H1 (cell line): Measurements from ENCODE around the gene GRIK2. TPM values are rescaled to one million over a fixed set of nuclear protein-coding genes. Genes with fewer than 3 reads are reported as not detected.

Source experiments
- CTCF ChIA-PET: fragments of 300-600 bp; sonication (Branson Sonifier 250); formaldehyde crosslinking; loops from one replicate; lab custom pipeline; 2021; ENCODE audit not compliant: partially characterized antibody; lab: Charles Lee
- POLR2A ChIA-PET: fragments of 300-600 bp; sonication (Branson Sonifier 250); formaldehyde crosslinking; loops from one replicate; lab custom pipeline; 2021; ENCODE audit warnings: inconsistent platforms; ENCODE audit not compliant: partially characterized antibody; lab: Charles Lee
- DNase-seq, 2 experiments: peaks; one replicate each; pipeline versions ENCODE4 v3.0.0 to v3.0.0-alpha.2; 2010 to 2022; ENCODE audit warnings: low spot score in 2 of 2, low read depth in 1 of 2, mixed read lengths in 1 of 2
- FAIRE-seq: peaks from 2 replicates; lab custom pipeline; 2011; peaks lifted over from hg19 to GRCh38; lab: Jason Lieb, UNC
- H2AFZ ChIP-seq: 2 replicates; pipeline ENCODE4 v1.8.1; 2012; ENCODE audit warnings: low read length, inconsistent platforms
- H2AK5ac ChIP-seq: 2 replicates; pipeline ENCODE4 v1.6.1; 2013; ENCODE audit warnings: low read depth, low read length
- H2BK120ac ChIP-seq: replicated peaks from 2 replicates; pipeline ENCODE3; 2013; ENCODE audit warnings: low read depth, low read length, inconsistent platforms
- H2BK12ac ChIP-seq: 2 replicates; pipeline ENCODE4 v1.6.1; 2013; ENCODE audit warnings: low read depth, low read length
- H2BK15ac ChIP-seq: 2 replicates; pipeline ENCODE4 v1.6.1; 2013; ENCODE audit warnings: low read length
- H2BK20ac ChIP-seq: 2 replicates; pipeline ENCODE4 v1.6.1; 2013; ENCODE audit warnings: low read length
- H2BK5ac ChIP-seq: 2 replicates; pipeline ENCODE4 v1.6.1; 2013; ENCODE audit warnings: low read depth, low read length
- H3K14ac ChIP-seq: 2 replicates; pipeline ENCODE4 v1.6.1; 2013; ENCODE audit warnings: inconsistent platforms; ENCODE audit not compliant: insufficient read length
- H3K18ac ChIP-seq: 2 replicates; pipeline ENCODE4 v1.6.1; 2013; ENCODE audit warnings: low read length; ENCODE audit errors: extremely low read depth
- H3K23ac ChIP-seq: 2 replicates; pipeline ENCODE4 v1.6.1; 2013; ENCODE audit warnings: inconsistent platforms; ENCODE audit not compliant: insufficient read length
- H3K23me2 ChIP-seq: 2 replicates; pipeline ENCODE4 v1.6.1; 2013; ENCODE audit warnings: low read depth, low read length
- H3K27ac ChIP-seq: 2 replicates; pipeline ENCODE4 v1.6.1; 2011; ENCODE audit warnings: low read depth, low read length, inconsistent platforms
- H3K27me3 ChIP-seq, 4 experiments: replicated peaks in 1 of 4; 1 replicate in 1 of 4; 2 replicates in 3 of 4; pipeline versions ENCODE4 v1.6.1 to v1.8.1; 2011 to 2013; ENCODE audit warnings: low read length in 3 of 4, mild to moderate bottlenecking in 3 of 4, inconsistent platforms in 2 of 4, mixed read lengths in 2 of 4, moderate library complexity in 1 of 4; ENCODE audit not compliant: control insufficient read depth in 3 of 4, insufficient read depth in 3 of 4; ENCODE audit errors: extremely low read depth in 1 of 4
- H3K36me3 ChIP-seq, 4 experiments: 2 replicates each; pipeline versions ENCODE4 v1.6.1 to v1.8.1; 2011 to 2013; ENCODE audit warnings: mild to moderate bottlenecking in 4 of 4, low read length in 3 of 4, moderate library complexity in 2 of 4, control low read depth in 1 of 4, inconsistent platforms in 1 of 4; ENCODE audit not compliant: insufficient read depth in 4 of 4, control insufficient read depth in 2 of 4
- H3K4ac ChIP-seq: replicated peaks from 2 replicates; pipeline ENCODE3; 2013; ENCODE audit warnings: low read length, low read depth, mixed read lengths, inconsistent platforms; ENCODE audit not compliant: insufficient read length
- H3K4me1 ChIP-seq, 4 experiments: replicated peaks in 1 of 4; 1 replicate in 1 of 4; 2 replicates in 3 of 4; pipeline versions ENCODE4 v1.6.1 to v1.8.1; 2011 to 2013; ENCODE audit warnings: low read length in 3 of 4, inconsistent platforms in 2 of 4, mixed read lengths in 1 of 4; ENCODE audit not compliant: insufficient read depth in 4 of 4, control insufficient read depth in 3 of 4
- H3K4me2 ChIP-seq, 2 experiments: 2 replicates each; pipeline versions ENCODE4 v1.6.1 to v1.8.1; 2011 to 2013; ENCODE audit warnings: low read depth in 2 of 2, low read length in 2 of 2, control low read depth in 1 of 2, inconsistent platforms in 1 of 2, mild to moderate bottlenecking in 1 of 2; ENCODE audit not compliant: insufficient read depth in 1 of 2
- H3K4me3 ChIP-seq, 4 experiments: fragments of 200-600, 300-600 bp in 1 of 4; sonication (generic), shearing (Covaris generic), sonication (Bioruptor Twin) in 1 of 4; 2 replicates each; pipeline versions ENCODE4 v1.5.1 to v1.8.1; 2011 to 2016; ENCODE audit warnings: low read length in 4 of 4, low read depth in 3 of 4, control low read depth in 2 of 4, inconsistent platforms in 2 of 4, mild to moderate bottlenecking in 2 of 4, mixed read lengths in 1 of 4, moderate library complexity in 1 of 4; ENCODE audit not compliant: insufficient read depth in 2 of 4; ENCODE audit errors: extremely low read depth in 1 of 4
- H3K56ac ChIP-seq: replicated peaks from 2 replicates; pipeline ENCODE3; 2013; ENCODE audit warnings: low read depth, mild to moderate bottlenecking, mixed read lengths, low read length, inconsistent platforms; ENCODE audit not compliant: insufficient read length
- H3K79me1 ChIP-seq: 2 replicates; pipeline ENCODE4 v1.6.1; 2013; ENCODE audit warnings: low read depth, low read length, control low read depth
- H3K79me2 ChIP-seq, 2 experiments: 2 replicates each; pipeline versions ENCODE4 v1.6.1 to v1.8.1; 2012 to 2013; ENCODE audit warnings: low read length in 2 of 2, mild to moderate bottlenecking in 2 of 2, inconsistent platforms in 1 of 2; ENCODE audit not compliant: insufficient read depth in 2 of 2, control insufficient read depth in 1 of 2
- H3K9ac ChIP-seq, 4 experiments: replicated peaks in 1 of 4; 1 replicate in 1 of 4; 2 replicates in 3 of 4; pipeline versions ENCODE4 v1.6.1 to v1.8.1; 2011 to 2013; ENCODE audit warnings: low read depth in 3 of 4, low read length in 3 of 4, control low read depth in 2 of 4, mild to moderate bottlenecking in 2 of 4, moderate library complexity in 2 of 4, inconsistent platforms in 1 of 4; ENCODE audit errors: extremely low read depth in 1 of 4
- H3K9me3 ChIP-seq, 2 experiments: 2 replicates each; pipeline versions ENCODE4 v1.6.1 to v1.8.1; 2012 to 2013; ENCODE audit warnings: mild to moderate bottlenecking in 2 of 2, moderate library complexity in 2 of 2, control low read depth in 1 of 2, inconsistent platforms in 1 of 2, low read depth in 1 of 2, low read length in 1 of 2, mixed read lengths in 1 of 2; ENCODE audit not compliant: insufficient read depth in 2 of 2
- H4K20me1 ChIP-seq, 2 experiments: replicated peaks in 1 of 2; 2 replicates each; pipeline versions ENCODE3 to v1.8.1; 2011 to 2013; ENCODE audit warnings: inconsistent platforms in 2 of 2, low read length in 2 of 2, mild to moderate bottlenecking in 1 of 2; ENCODE audit not compliant: insufficient read depth in 2 of 2, control insufficient read depth in 1 of 2
- H4K5ac ChIP-seq: 2 replicates; pipeline ENCODE4 v1.6.1; 2013; ENCODE audit warnings: low read length, low read depth, mixed read lengths, inconsistent platforms; ENCODE audit not compliant: insufficient read length
- H4K8ac ChIP-seq: 2 replicates; pipeline ENCODE4 v1.8.0; 2013; ENCODE audit warnings: mild to moderate bottlenecking, moderate library complexity, low read length, inconsistent platforms; ENCODE audit not compliant: insufficient read depth; ENCODE audit errors: extremely low read depth
- H4K91ac ChIP-seq: replicated peaks from 2 replicates; pipeline ENCODE3; 2013; ENCODE audit warnings: low read length, mixed read lengths, inconsistent platforms; ENCODE audit not compliant: insufficient read length
- BCL11A ChIP-seq, 2 experiments: IDR thresholded peaks; one replicate each; pipeline ENCODE4 v1.6.1; 2011; ENCODE audit warnings: low read depth in 2 of 2, low read length in 2 of 2, mild to moderate bottlenecking in 2 of 2
- CBX5 ChIP-seq: fragments of 300-800, 300-1000 bp; sonication (generic); IDR thresholded peaks from 2 replicates; pipeline ENCODE4 v1.7.1; 2016; ENCODE audit warnings: antibody characterized with exemption, low read length, low read depth
- CHD2 ChIP-seq: IDR thresholded peaks from 2 replicates; pipeline ENCODE4 v1.6.1; 2012; ENCODE audit warnings: low read length, improper control_type of control experiment
- EZH2 ChIP-seq: fragments of 200-600 bp; sonication (generic); IDR thresholded peaks from 2 replicates; pipeline ENCODE4 v1.7.1; 2012; ENCODE audit warnings: low read depth, mild to moderate bottlenecking, moderate library complexity, low read length, inconsistent platforms; ENCODE audit not compliant: severe bottlenecking
- GABPA ChIP-seq: IDR thresholded peaks from 2 replicates; pipeline ENCODE4 v1.6.1; 2011; ENCODE audit warnings: mild to moderate bottlenecking, low read length, moderate library complexity, borderline replicate concordance; ENCODE audit not compliant: insufficient read depth
- KDM1A ChIP-seq: fragments of 200-600, 300-600 bp; sonication (generic); IDR thresholded peaks from 2 replicates; pipeline ENCODE4 v1.7.1; 2016; ENCODE audit warnings: mild to moderate bottlenecking, low read length, borderline replicate concordance
- MAX ChIP-seq: IDR thresholded peaks from 2 replicates; pipeline ENCODE4 v1.6.1; 2012; ENCODE audit warnings: inconsistent platforms
- NRF1 ChIP-seq: IDR thresholded peaks from 2 replicates; pipeline ENCODE4 v1.6.1; 2011; ENCODE audit warnings: mild to moderate bottlenecking, low read depth, low read length, improper control_type of control experiment
- RAD21 ChIP-seq, 2 experiments: IDR thresholded peaks in 1 of 2; conservative IDR thresholded peaks in 1 of 2; 2 replicates each; pipeline ENCODE4 v1.6.1; 2011; ENCODE audit warnings: low read depth in 2 of 2, low read length in 2 of 2, improper control_type of control experiment in 1 of 2, inconsistent platforms in 1 of 2, mild to moderate bottlenecking in 1 of 2, moderate library complexity in 1 of 2
- RBBP5 ChIP-seq: IDR thresholded peaks from 2 replicates; pipeline ENCODE4 v1.7.1; 2012; ENCODE audit warnings: low read depth, mild to moderate bottlenecking, inconsistent platforms, low read length, moderate library complexity, borderline replicate concordance
- SAP30 ChIP-seq: fragments of 300-600 bp; sonication (generic); IDR thresholded peaks from 2 replicates; pipeline ENCODE4 v1.7.1; 2012; ENCODE audit warnings: low read length, moderate library complexity, mild to moderate bottlenecking, inconsistent platforms; ENCODE audit not compliant: insufficient read depth, insufficient replicate concordance
- SP1 ChIP-seq: IDR thresholded peaks from 2 replicates; pipeline ENCODE4 v1.6.1; 2011; ENCODE audit warnings: low read depth, low read length
- SUZ12 ChIP-seq: fragments of 200-600 bp; sonication (generic); IDR thresholded peaks from 2 replicates; pipeline ENCODE4 v1.6.1; 2012; ENCODE audit warnings: mild to moderate bottlenecking, inconsistent platforms, low read length, moderate library complexity, mixed read lengths
- TEAD4 ChIP-seq: IDR thresholded peaks from 2 replicates; pipeline ENCODE4 v1.6.1; 2012; ENCODE audit warnings: low read depth, low read length, inconsistent platforms, mixed read lengths
- whole genome bisulfite sequencing, 2 experiments: shearing (Covaris generic) in 1 of 2; methylation state at CpG; one replicate each; pipeline versions ENCODE4 v1.1.6 to v1.1.7; 2013 to 2015; ENCODE audit warnings: low lambda C conversion rate in 2 of 2, mixed read lengths in 2 of 2, inconsistent platforms in 1 of 2, low coverage in 1 of 2, missing lambda C conversion rate in 1 of 2; ENCODE audit not compliant: insufficient replicate concordance in 2 of 2, insufficient coverage in 1 of 2, insufficient read length in 1 of 2; ENCODE audit errors: extremely low coverage in 1 of 2, missing lambda C conversion rate in 1 of 2; 5-methylcytosine and 5-hydroxymethylcytosine counted together
- polyA plus RNA-seq, 7 experiments: library from polyadenylated mRNA; depleted of rRNA in 3 of 7; stranded (reverse) in 5 of 7; unstranded in 2 of 7; fragments of >200 nt in 5 of 7; fragments of 200-250 nt in 2 of 7; gene quantifications; 1 replicate in 5 of 7; 2 replicates in 1 of 7; 4 replicates in 1 of 7; pipeline versions ENCODE4 v1.2.1 to v1.2.3, GENCODE V29; 2011 to 2013; ENCODE audit warnings: missing spikeins in 2 of 7, mixed read lengths in 2 of 7
- total RNA-seq: library from RNA; stranded (reverse); fragmentation: NEBNext Ultra II Directional; extraction: Animal tissue kit (Norgen Biotek cat#: 25700); gene quantifications from 2 replicates; pipeline ENCODE4 v1.2.1, GENCODE V29; 2021

GRIK2 gene
- total and polyA plus RNA-seq, 2 of the 8 experiments (the other 6 are each of a cell fraction or from before 2014, with no cell fraction given), result 1.8 to 2.2 TPM

GRCh38 chr6:101544286-101544685 is 150.8 kb downstream of the GRIK2 start:
- Histone ChIP-seq H2BK15ac (no peak overlapping the region), H3K4me2 (no peak overlapping the region), H3K4me1 (no peaks in the 10 kb centered on the region), H2BK12ac (no peak overlapping the region), H4K8ac (no peak overlapping the region), H3K4me3 (no peak overlapping the region), H2BK120ac (no peak overlapping the region), H3K56ac (no peak overlapping the region), H3K79me2 (no peaks in the 10 kb centered on the region), H2BK5ac (no peak overlapping the region), H2BK20ac (no peak overlapping the region), H3K23me2 (no peaks in the 10 kb centered on the region; the same call in 1 of the 2 replicates), H3K14ac (no peak overlapping the region), H2AFZ (no peak overlapping the region), H3K18ac (no peak overlapping the region), H4K91ac (no peak overlapping the region), H2AK5ac (no peak overlapping the region), H3K9ac (no peak overlapping the region), H3K27me3 (no peaks in the 10 kb centered on the region), H3K36me3 (no peaks in the 10 kb centered on the region), H4K20me1 (no peaks in the 10 kb centered on the region), H3K79me1 (no peaks in the 10 kb centered on the region), H4K5ac (no peak overlapping the region), H3K9me3 (no peaks in the 10 kb centered on the region), H3K4ac (no peak overlapping the region), H3K27ac (no peak overlapping the region), H3K23ac (no peak overlapping the region)
- no peak for FAIRE-seq
- CTCF ChIA-PET, result interaction anchor here (0.6 kb wide), 1 partner anchor 648 kb away, joined by 3 read pairs; no protein-coding TSS in a partner anchor
- POLR2A ChIA-PET, result no interaction called here
- no peak for DNase-seq
- WGBS, 2 experiments, result 89% methylated on average over 5 of the region's 5 CpGs; no CpG with 5 or more reads in 1 of the 2 experiments
- no peak for TF ChIP-seq SUZ12
- no peak for TF ChIP-seq SP1
- TF ChIP-seq GABPA, result no peak
- no peak for TF ChIP-seq TEAD4
- TF ChIP-seq NRF1, result no peak
- TF ChIP-seq EZH2, result no peak
- TF ChIP-seq SAP30, result no peak
- no peak for TF ChIP-seq CHD2
- no peak for TF ChIP-seq KDM1A
- no peak for TF ChIP-seq RBBP5
- no peak for TF ChIP-seq BCL11A (IDR thresholded peaks at IDR 0.05; ENCODE audit: low read depth in 2 of 2, low read length in 2 of 2)
- no peak for TF ChIP-seq CBX5
- no peak for TF ChIP-seq MAX
- no peak for TF ChIP-seq RAD21 (IDR thresholded peaks at IDR 0.05 in 1 of 2, conservative IDR thresholded peaks at IDR 0.05 in 1 of 2; ENCODE audit: low read depth in 2 of 2, low read length in 2 of 2)
